ENCODE data around the gene COL5A2.

The COL5A2 gene

DNA sequence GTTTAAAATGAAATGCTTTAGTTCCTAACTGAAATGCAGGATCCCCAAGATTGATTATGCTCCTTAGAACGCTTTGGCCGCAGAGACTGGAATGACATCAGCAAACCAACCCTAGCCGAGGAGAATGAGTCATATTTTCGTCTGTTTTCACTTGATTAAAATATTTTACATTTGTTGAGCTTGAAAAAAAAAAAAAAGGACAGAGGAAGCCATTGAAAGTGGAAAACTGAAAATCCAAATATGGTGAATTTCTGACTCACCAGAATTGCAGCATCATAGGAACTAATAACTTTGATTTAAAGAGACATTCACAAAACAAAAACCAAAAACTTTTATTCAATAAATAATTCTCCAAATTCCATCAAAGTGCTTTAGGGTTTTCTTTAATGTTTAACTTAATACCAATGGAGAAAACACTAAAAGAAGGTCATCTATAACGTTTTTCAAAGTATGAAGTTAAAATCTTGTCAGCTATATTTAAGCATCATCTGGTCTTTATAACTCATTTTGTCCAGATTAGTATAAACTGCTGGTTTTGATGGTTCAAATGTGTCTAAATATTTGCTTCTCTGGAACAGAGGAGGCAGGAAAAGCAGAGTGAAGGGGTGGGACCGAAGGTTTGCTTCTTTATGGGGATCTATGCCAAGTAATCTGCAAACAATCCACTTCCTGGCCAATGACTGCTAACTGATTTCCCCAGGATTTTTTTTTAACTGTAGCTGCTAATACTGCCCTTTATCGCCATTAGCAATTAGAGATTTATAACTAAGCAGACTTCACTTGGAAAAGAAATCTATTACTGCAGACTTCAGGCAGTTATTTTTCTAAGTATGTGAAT is 30.9 kb upstream of the COL5A2 start:
- no peaks in the 10 kb centered on the region for H3K27me3 ChIP-seq (ENCODE audit: insufficient read depth, poor library complexity, severe bottlenecking)
- H3K4me1 ChIP-seq (ENCODE audit: insufficient read depth, poor library complexity, severe bottlenecking): peaks cover 25% of the 10 kb centered on the region
- ATAC-seq (ENCODE audit: low read depth) (peak; percentile 78), DNase-seq (ENCODE audit: low spot score) (no peak)
- H3K27ac ChIP-seq (ENCODE audit: poor library complexity, severe bottlenecking): peak overlapping the region; percentile 90
- no peak for TF ChIP-seq CTCF (IDR thresholded peaks at IDR 0.05; ENCODE audit: poor library complexity, severe bottlenecking)
- no peaks in the 10 kb centered on the region for H3K36me3 ChIP-seq (ENCODE audit: low read depth)
- H3K4me3 ChIP-seq (ENCODE audit: severe bottlenecking): no peak overlapping the region
- H3K9me3 ChIP-seq (ENCODE audit: severe bottlenecking): no peaks in the 10 kb centered on the region

- no peak for TF ChIP-seq CTCF (IDR thresholded peaks at IDR 0.05; ENCODE audit: poor library complexity, severe bottlenecking)
- no peak for ATAC-seq (ENCODE audit: low read depth)
- no peak for DNase-seq (ENCODE audit: low spot score)
- H3K36me3 ChIP-seq (ENCODE audit: low read depth): no peaks in the 10 kb centered on the region
- no peak overlapping the region for H3K27ac ChIP-seq (ENCODE audit: poor library complexity, severe bottlenecking)
- no peak overlapping the region for H3K4me3 ChIP-seq (ENCODE audit: severe bottlenecking)
- H3K4me1 ChIP-seq (ENCODE audit: insufficient read depth, poor library complexity, severe bottlenecking): peaks cover 39% of the 10 kb centered on the region
- no peaks in the 10 kb centered on the region for H3K9me3 ChIP-seq (ENCODE audit: severe bottlenecking)
- no peaks in the 10 kb centered on the region for H3K27me3 ChIP-seq (ENCODE audit: insufficient read depth, poor library complexity, severe bottlenecking)
Observed at GRCh38 chr2:189208254-189208653, 28.7 kb upstream of the COL5A2 start.

- Histone ChIP-seq H3K9me3 (ENCODE audit: severe bottlenecking) (no peaks in the 10 kb centered on the region), H3K27ac (ENCODE audit: poor library complexity, severe bottlenecking) (peak overlapping the region; percentile 39), H3K4me1 (ENCODE audit: insufficient read depth, poor library complexity, severe bottlenecking) (peaks cover 18% of the 10 kb centered on the region), H3K27me3 (ENCODE audit: insufficient read depth, poor library complexity, severe bottlenecking) (no peaks in the 10 kb centered on the region), H3K4me3 (ENCODE audit: severe bottlenecking) (no peak overlapping the region), H3K36me3 (ENCODE audit: low read depth) (no peaks in the 10 kb centered on the region)
- no peak for TF ChIP-seq CTCF (IDR thresholded peaks at IDR 0.05; ENCODE audit: poor library complexity, severe bottlenecking)
- DNase-seq (ENCODE audit: low spot score): no peak
- peak; percentile 83 for ATAC-seq (ENCODE audit: low read depth)
Observed at GRCh38 chr2:189204322-189204941, 24.9 kb upstream of the COL5A2 start.

DNA sequence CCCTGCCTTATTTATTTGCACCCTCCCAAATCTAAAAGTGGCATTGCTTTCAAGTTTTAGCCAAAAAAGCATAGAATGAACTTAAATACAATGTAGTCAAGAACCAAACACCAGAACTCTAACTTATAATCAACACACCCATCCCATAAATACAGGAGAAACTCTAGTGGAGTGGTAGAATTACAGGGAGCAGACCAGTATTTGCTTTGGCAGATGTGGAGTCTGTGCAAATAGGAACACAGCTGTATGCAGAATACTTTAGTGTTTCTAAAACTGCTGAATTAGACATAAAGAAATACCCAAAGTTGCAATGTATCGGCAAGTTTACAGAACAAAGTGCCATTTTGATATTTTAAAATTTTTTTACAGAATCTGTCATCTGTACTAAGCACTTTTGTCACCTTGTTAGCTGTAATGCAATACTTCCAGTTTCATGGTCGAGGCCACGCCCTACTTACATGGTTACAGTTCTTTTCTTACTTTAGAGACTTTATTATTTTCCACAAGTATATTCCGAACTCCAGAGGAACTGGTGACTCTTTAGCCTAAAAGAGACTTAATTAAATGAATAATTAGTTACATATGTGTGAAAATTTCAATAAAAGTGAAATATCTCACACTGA is 23.7 kb upstream of the COL5A2 start:
- peak overlapping the region; percentile 39 for H3K27ac ChIP-seq (ENCODE audit: poor library complexity, severe bottlenecking)

More for the DNA sequence above, 23.7 kb upstream of the COL5A2 start:
- Histone ChIP-seq H3K27me3 (ENCODE audit: insufficient read depth, poor library complexity, severe bottlenecking) (no peaks in the 10 kb centered on the region), H3K4me3 (ENCODE audit: severe bottlenecking) (no peak overlapping the region), H3K4me1 (ENCODE audit: insufficient read depth, poor library complexity, severe bottlenecking) (peaks cover 14% of the 10 kb centered on the region), H3K9me3 (ENCODE audit: severe bottlenecking) (no peaks in the 10 kb centered on the region), H3K36me3 (ENCODE audit: low read depth) (no peaks in the 10 kb centered on the region)
- no peak for ATAC-seq (ENCODE audit: low read depth)
- DNase-seq (ENCODE audit: low spot score): no peak
- no peak for TF ChIP-seq CTCF (IDR thresholded peaks at IDR 0.05; ENCODE audit: poor library complexity, severe bottlenecking)

All from RWPE2 (cell line).